ENCODE measurements around the gene RNF217.

GRCh38 chr6:125002406-125002741 lies 40.1 kb downstream of the RNF217 start:
- TF ChIP-seq CTCF (IDR thresholded peaks at IDR 0.05 in 8 of 11, conservative IDR thresholded peaks at IDR 0.05 in 3 of 11): no peak
- no peak for TF ChIP-seq POLR2A (IDR thresholded peaks at IDR 0.05)
